ENCODE results near the gene ZNF503.
A peak's percentile ranks its signal among the peaks of the same experiment; 100 is the strongest.

The ZNF503 gene

DNA sequence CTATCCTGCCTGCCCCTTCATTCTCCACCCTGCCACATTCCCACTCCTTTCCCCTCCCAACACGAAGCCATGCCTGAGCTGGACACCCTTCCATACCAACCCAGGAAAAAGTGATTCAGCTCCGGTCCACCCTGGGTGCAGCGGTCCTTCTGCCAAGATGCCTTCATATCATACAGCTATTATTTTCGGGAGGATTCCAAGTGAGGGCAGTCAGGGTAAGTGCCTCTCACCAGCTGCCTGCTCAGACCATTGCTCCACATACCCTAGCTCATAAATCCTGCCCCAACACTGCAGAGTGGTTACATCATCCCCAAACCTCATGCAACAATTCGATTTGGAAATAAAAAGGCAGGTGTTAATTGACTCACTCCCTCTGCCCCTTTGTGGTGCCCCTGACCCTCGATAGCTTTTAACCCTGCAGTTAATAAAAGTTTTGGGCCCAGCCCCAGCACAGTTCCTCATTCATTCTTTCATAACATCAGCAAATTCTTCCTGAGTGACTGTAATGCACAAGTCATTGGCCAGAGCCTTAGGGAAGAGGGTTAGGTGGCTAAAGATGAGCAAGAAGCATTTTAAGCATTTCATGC lies 42.6 kb downstream of the ZNF503 start:
- H3K27me3 ChIP-seq = no peaks in the 10 kb centered on the region
- peaks cover 0 to 8% (median 0%) of the 10 kb centered on the region in 4 donors for H3K4me1 ChIP-seq
- no peaks in the 10 kb centered on the region for H3K36me3 ChIP-seq
- H3K9me3 ChIP-seq = peaks cover 0 to 5% (median 5%) of the 10 kb centered on the region in 3 donors
- no peak overlapping the region for H3K4me3 ChIP-seq
- no peak overlapping the region for H3K27ac ChIP-seq
- intact Hi-C loops (cut with DNase I; ENCODE audit: low total_unique reads) = no loop called here
- DNase-seq = no peak
- TF ChIP-seq, protein P1, sequence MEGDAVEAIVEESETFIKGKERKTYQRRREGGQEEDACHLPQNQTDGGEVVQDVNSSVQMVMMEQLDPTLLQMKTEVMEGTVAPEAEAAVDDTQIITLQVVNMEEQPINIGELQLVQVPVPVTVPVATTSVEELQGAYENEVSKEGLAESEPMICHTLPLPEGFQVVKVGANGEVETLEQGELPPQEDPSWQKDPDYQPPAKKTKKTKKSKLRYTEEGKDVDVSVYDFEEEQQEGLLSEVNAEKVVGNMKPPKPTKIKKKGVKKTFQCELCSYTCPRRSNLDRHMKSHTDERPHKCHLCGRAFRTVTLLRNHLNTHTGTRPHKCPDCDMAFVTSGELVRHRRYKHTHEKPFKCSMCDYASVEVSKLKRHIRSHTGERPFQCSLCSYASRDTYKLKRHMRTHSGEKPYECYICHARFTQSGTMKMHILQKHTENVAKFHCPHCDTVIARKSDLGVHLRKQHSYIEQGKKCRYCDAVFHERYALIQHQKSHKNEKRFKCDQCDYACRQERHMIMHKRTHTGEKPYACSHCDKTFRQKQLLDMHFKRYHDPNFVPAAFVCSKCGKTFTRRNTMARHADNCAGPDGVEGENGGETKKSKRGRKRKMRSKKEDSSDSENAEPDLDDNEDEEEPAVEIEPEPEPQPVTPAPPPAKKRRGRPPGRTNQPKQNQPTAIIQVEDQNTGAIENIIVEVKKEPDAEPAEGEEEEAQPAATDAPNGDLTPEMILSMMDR (IDR thresholded peaks at IDR 0.05) = no peak

DNA sequence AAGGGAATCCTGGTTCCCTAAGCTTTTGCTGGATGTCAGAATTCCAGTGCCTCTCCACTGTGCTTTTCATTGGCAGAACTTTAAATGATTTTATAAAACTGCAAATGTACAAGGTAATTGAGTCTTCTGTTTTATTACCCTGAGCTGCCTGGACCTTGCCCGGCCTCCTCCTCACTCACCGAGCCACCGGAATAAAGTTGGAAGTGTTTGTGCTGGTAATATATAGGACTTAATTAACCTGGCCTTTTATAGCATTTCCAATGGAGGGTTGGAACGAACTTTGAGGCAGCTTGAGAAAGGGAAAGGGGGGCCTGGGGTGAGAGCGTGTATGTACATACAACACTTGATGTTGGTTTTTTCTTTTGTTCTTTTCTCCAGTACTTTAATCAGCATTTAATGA lies 43.4 kb downstream of the ZNF503 start:
- no peak overlapping the region for H3K4me3 ChIP-seq
- H3K36me3 ChIP-seq = no peaks in the 10 kb centered on the region
- H3K9me3 ChIP-seq = peaks cover 0 to 5% (median 5%) of the 10 kb centered on the region in 3 donors
- H3K27ac ChIP-seq = no peak overlapping the region
- H3K27me3 ChIP-seq = no peaks in the 10 kb centered on the region
- DNase-seq = no peak
- peaks cover 0 to 8% (median 0%) of the 10 kb centered on the region in 4 donors for H3K4me1 ChIP-seq
- intact Hi-C loops (cut with DNase I; ENCODE audit: low total_unique reads) = no loop called here
- TF ChIP-seq, protein P1 (IDR thresholded peaks at IDR 0.05) = no peak

DNA sequence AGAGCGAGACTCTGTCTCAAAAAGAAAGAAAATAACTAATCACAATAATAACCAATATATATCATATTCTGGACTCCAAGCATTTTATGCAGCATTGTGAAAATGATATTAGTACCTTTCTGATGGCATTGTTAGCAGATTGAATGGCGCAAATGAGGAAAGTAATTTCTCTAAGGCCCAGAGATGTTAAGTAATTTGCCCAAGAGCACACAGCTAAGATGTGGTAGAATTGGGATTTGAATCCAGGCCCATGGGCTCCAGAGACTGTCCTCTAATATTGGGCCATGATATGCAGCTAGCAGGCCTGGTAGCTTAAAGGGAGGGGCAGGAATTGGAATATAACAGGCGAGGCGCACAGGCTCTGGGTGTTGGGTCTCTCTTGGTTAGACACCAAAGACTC lies 44.1 kb downstream of the ZNF503 start:
- Histone ChIP-seq H3K4me1 (peaks cover 0 to 8% (median 0%) of the 10 kb centered on the region in 4 donors), H3K36me3 (no peaks in the 10 kb centered on the region), H3K9me3 (peaks cover 0 to 5% (median 5%) of the 10 kb centered on the region in 3 donors), H3K4me3 (no peak overlapping the region), H3K27ac (no peak overlapping the region), H3K27me3 (no peaks in the 10 kb centered on the region)
- intact Hi-C loops (cut with DNase I; ENCODE audit: low total_unique reads) = no loop called here
- TF ChIP-seq, protein P1 (IDR thresholded peaks at IDR 0.05) = no peak
- no peak for DNase-seq

DNA sequence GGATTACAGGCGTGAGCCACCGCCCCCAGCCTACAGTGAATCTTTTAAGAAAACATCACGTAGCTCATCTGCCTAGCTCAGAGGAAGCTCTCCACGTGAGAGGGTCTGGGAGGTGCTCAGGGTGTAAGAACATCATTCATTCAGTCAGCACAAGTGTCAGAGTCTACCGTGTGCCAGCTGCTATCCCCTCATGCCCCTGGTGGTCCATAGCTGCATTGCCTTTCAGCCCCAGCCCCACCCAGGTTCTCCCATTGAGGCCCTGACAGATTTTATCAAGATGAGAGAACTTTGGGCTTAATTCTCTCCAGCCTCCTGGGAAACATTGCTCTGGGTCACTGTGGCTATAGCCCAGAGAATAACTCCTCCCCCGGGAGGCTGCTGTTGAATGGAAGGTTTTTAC lies 45.1 kb downstream of the ZNF503 start:
- Histone ChIP-seq H3K9me3 (peaks cover 0 to 5% (median 5%) of the 10 kb centered on the region in 3 donors), H3K4me1 (peaks cover 0 to 8% (median 0%) of the 10 kb centered on the region in 4 donors), H3K27ac (no peak overlapping the region), H3K4me3 (no peak overlapping the region), H3K27me3 (no peaks in the 10 kb centered on the region), H3K36me3 (no peaks in the 10 kb centered on the region)
- DNase-seq = peak in 1 of 2 donors; percentile 17
- TF ChIP-seq, protein P1 (IDR thresholded peaks at IDR 0.05) = no peak
- intact Hi-C loops (cut with DNase I; ENCODE audit: low total_unique reads) = no loop called here

DNA sequence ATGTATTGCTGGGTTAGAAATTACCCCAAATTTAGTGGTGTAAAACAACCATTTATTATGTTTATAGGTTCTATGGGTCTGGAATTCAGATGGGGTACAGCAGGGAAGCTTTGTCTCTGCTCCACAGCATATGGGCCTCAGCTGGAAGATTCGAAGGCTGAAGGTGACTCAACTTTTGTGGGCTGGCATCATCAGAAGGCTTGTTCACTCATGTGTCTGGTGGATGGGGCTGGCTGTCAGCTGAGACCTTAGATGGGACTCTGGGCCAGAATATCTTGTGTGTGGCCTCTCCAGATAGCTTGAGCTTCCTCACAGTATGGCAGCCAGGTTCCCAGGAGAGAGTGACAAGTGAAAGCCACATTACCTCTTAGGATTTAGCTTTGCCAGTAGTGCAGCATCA lies 45.9 kb downstream of the ZNF503 start:
- no peaks in the 10 kb centered on the region for H3K36me3 ChIP-seq
- DNase-seq = no peak
- H3K27ac ChIP-seq = no peak overlapping the region
- peaks cover 0 to 8% (median 0%) of the 10 kb centered on the region in 4 donors for H3K4me1 ChIP-seq
- intact Hi-C loops (cut with DNase I; ENCODE audit: low total_unique reads) = no loop called here
- peaks cover 0 to 5% (median 5%) of the 10 kb centered on the region in 3 donors for H3K9me3 ChIP-seq
- no peak overlapping the region for H3K4me3 ChIP-seq
- TF ChIP-seq, protein P1 (IDR thresholded peaks at IDR 0.05) = no peak
- no peaks in the 10 kb centered on the region for H3K27me3 ChIP-seq
